ENCODE measurements around the gene MAN1B1. TPM values are rescaled to one million over a fixed set of nuclear protein-coding genes. Genes with fewer than 3 reads are reported as not detected.

The MAN1B1 gene
- total RNA-seq, 1 donor from 2014 or later, result 24.6 TPM

- peaks cover 8% of the 10 kb centered on the region for H3K4me1 ChIP-seq
- H3K27ac Mint-ChIP-seq, result no peak overlapping the region
- H3K9me3 Mint-ChIP-seq, result no peaks in the 10 kb centered on the region
- H3K27ac ChIP-seq, result no peak overlapping the region
- peaks cover 96% of the 10 kb centered on the region for H3K27me3 ChIP-seq
- H3K4me1 Mint-ChIP-seq, result peaks cover 6% of the 10 kb centered on the region
- no peak overlapping the region for H3K4me2 ChIP-seq
- no peaks in the 10 kb centered on the region for H3K9me3 ChIP-seq (ENCODE audit: low read depth)
- no peaks in the 10 kb centered on the region for H3K79me2 ChIP-seq (ENCODE audit: low read depth)
- DNase-seq (ENCODE audit: low spot score), result no peak
- TF ChIP-seq EZH2 (IDR thresholded peaks at IDR 0.05), result no peak
- no peak for TF ChIP-seq CTCF (IDR thresholded peaks at IDR 0.05)
- TF ChIP-seq EZH2phosphoT487 (IDR thresholded peaks at IDR 0.05), result no peak
- H3K36me3 Mint-ChIP-seq, result peaks cover 1% of the 10 kb centered on the region
- H3F3A ChIP-seq (ENCODE audit: low read depth), result peaks cover 3% of the 10 kb centered on the region
- no peak overlapping the region for H2AFZ ChIP-seq (replicated peaks)
- peaks cover 67% of the 10 kb centered on the region for H3K27me3 Mint-ChIP-seq (ENCODE audit: insufficient read depth, low read depth)
- peaks cover 25% of the 10 kb centered on the region for H4K20me1 ChIP-seq (ENCODE audit: low read depth)
- H3K9ac ChIP-seq, result no peak overlapping the region
- no peak overlapping the region for H3K4me3 ChIP-seq
- no peak overlapping the region for H3K4me3 Mint-ChIP-seq
- H3K36me3 ChIP-seq, result no peaks in the 10 kb centered on the region
These were observed 71.8 kb downstream of the MAN1B1 start for GRCh38 chr9:137158625-137159024.

Small RNA genes lying within 50 kb of the gene (small RNA-seq; reads per million reads assigned to genes)
- gene RF00153, result not detected

Other genes with a start within 250 kb of the MAN1B1 start
- 0.77 TPM in 1 of 2 replicates, not detected in the other for gene AJM1, start 244.5 kb upstream of the MAN1B1 start, total RNA-seq (ENCODE audit: low replicate concordance)
- gene PHPT1, start 237.6 kb upstream of the MAN1B1 start, total RNA-seq (ENCODE audit: low replicate concordance), result 58.8 and 110 TPM in 2 replicates
- gene MAMDC4, start 234.6 kb upstream of the MAN1B1 start, total RNA-seq (ENCODE audit: low replicate concordance), result 2.6 and 8.3 TPM in 2 replicates
- gene EDF1, start 220.7 kb upstream of the MAN1B1 start, total RNA-seq (ENCODE audit: low replicate concordance), result 269 and 293 TPM in 2 replicates
- 16.1 and 33.9 TPM in 2 replicates for gene TRAF2, start 200.5 kb upstream of the MAN1B1 start, total RNA-seq (ENCODE audit: low replicate concordance)
- gene FBXW5, start 142.2 kb upstream of the MAN1B1 start, total RNA-seq (ENCODE audit: low replicate concordance), result 21.5 and 85.1 TPM in 2 replicates
- not detected in 2 replicates for gene C8G, start 141.7 kb upstream of the MAN1B1 start, total RNA-seq (ENCODE audit: low replicate concordance)
- 0.19 TPM in 1 of 2 replicates, not detected in the other for gene LCN12, start 134.7 kb upstream of the MAN1B1 start, total RNA-seq (ENCODE audit: low replicate concordance)
- not detected in 2 replicates for gene PTGDS, start 109.5 kb upstream of the MAN1B1 start, total RNA-seq (ENCODE audit: low replicate concordance)
- 0.09 TPM in 1 of 2 replicates, not detected in the other for gene LCNL1, start 104.0 kb upstream of the MAN1B1 start, total RNA-seq (ENCODE audit: low replicate concordance)
- gene PAXX, start 94.6 kb upstream of the MAN1B1 start, total RNA-seq (ENCODE audit: low replicate concordance), result 31.5 and 79.6 TPM in 2 replicates
- gene CLIC3, start 90.4 kb upstream of the MAN1B1 start, total RNA-seq (ENCODE audit: low replicate concordance), result not detected in 2 replicates
- 2.7 and 19.7 TPM in 2 replicates for gene ABCA2, start 58.7 kb upstream of the MAN1B1 start, total RNA-seq (ENCODE audit: low replicate concordance)
- gene FUT7, start 54.9 kb upstream of the MAN1B1 start, total RNA-seq (ENCODE audit: low replicate concordance), result not detected in 2 replicates
- 3.8 and 31.3 TPM in 2 replicates for gene NPDC1, start 40.8 kb upstream of the MAN1B1 start, total RNA-seq (ENCODE audit: low replicate concordance)
- not detected in 2 replicates for gene ENTPD2, start 32.9 kb upstream of the MAN1B1 start, total RNA-seq (ENCODE audit: low replicate concordance)
- gene SAPCD2, start 16.4 kb upstream of the MAN1B1 start, total RNA-seq (ENCODE audit: low replicate concordance), result 5.7 and 27.7 TPM in 2 replicates
- 0.12 and 0.51 TPM in 2 replicates for gene UAP1L1, start 9.5 kb upstream of the MAN1B1 start, total RNA-seq (ENCODE audit: low replicate concordance)
- 2.6 and 24.3 TPM in 2 replicates for gene DPP7, start 27.7 kb downstream of the MAN1B1 start, total RNA-seq (ENCODE audit: low replicate concordance)
- gene GRIN1, start 52.2 kb downstream of the MAN1B1 start, total RNA-seq (ENCODE audit: low replicate concordance), result 0.03 TPM in 1 of 2 replicates, not detected in the other
- 0.59 TPM in 1 of 2 replicates, not detected in the other for gene LRRC26, start 83.1 kb downstream of the MAN1B1 start, total RNA-seq (ENCODE audit: low replicate concordance)
- not detected in 2 replicates for gene TMEM210, start 85.1 kb downstream of the MAN1B1 start, total RNA-seq (ENCODE audit: low replicate concordance)
- gene ANAPC2, start 101.6 kb downstream of the MAN1B1 start, total RNA-seq (ENCODE audit: low replicate concordance), result 18.9 and 30.9 TPM in 2 replicates
- 27.9 and 69.8 TPM in 2 replicates for gene SSNA1, start 101.7 kb downstream of the MAN1B1 start, total RNA-seq (ENCODE audit: low replicate concordance)
- 3.4 and 9.1 TPM in 2 replicates for gene TPRN, start 113.8 kb downstream of the MAN1B1 start, total RNA-seq (ENCODE audit: low replicate concordance)
- 21.6 and 43.7 TPM in 2 replicates for gene TMEM203, start 118.7 kb downstream of the MAN1B1 start, total RNA-seq (ENCODE audit: low replicate concordance)
- gene NDOR1, start 118.7 kb downstream of the MAN1B1 start, total RNA-seq (ENCODE audit: low replicate concordance), result 5.1 and 20.5 TPM in 2 replicates
- 0.77 and 0.84 TPM in 2 replicates for gene RNF208, start 135.3 kb downstream of the MAN1B1 start, total RNA-seq (ENCODE audit: low replicate concordance)
- 0.56 TPM in 1 of 2 replicates, not detected in the other for gene CYSRT1, start 138.2 kb downstream of the MAN1B1 start, total RNA-seq (ENCODE audit: low replicate concordance)
- not detected in 2 replicates for gene RNF224, start 140.5 kb downstream of the MAN1B1 start, total RNA-seq (ENCODE audit: low replicate concordance)
- not detected in 2 replicates for gene SLC34A3, start 143.9 kb downstream of the MAN1B1 start, total RNA-seq (ENCODE audit: low replicate concordance)
- 183 and 367 TPM in 2 replicates for gene TUBB4B, start 154.3 kb downstream of the MAN1B1 start, total RNA-seq (ENCODE audit: low replicate concordance)
- not detected in 2 replicates for gene STPG3, start 164.3 kb downstream of the MAN1B1 start, total RNA-seq (ENCODE audit: low replicate concordance)
- 35.2 and 76.1 TPM in 2 replicates for gene NELFB, start 168.3 kb downstream of the MAN1B1 start, total RNA-seq (ENCODE audit: low replicate concordance)
- 0.39 and 2.8 TPM in 2 replicates for gene TOR4A, start 190.7 kb downstream of the MAN1B1 start, total RNA-seq (ENCODE audit: low replicate concordance)
- gene NRARP, start 215.3 kb downstream of the MAN1B1 start, total RNA-seq (ENCODE audit: low replicate concordance), result 20.7 and 25.2 TPM in 2 replicates